NB4 (cell line): ENCODE results near the gene LRRC27.

Source experiments
- MAX ChIP-seq: IDR thresholded peaks from 2 replicates; pipeline ENCODE4 v1.6.1; 2011; ENCODE audit warnings: low read depth, low read length
- MYC ChIP-seq: IDR thresholded peaks from 2 replicates; pipeline ENCODE4 v1.6.1; 2011; ENCODE audit warnings: low read depth, low read length
- POLR2A ChIP-seq: IDR thresholded peaks from 2 replicates; pipeline ENCODE4 v1.6.1; 2011; ENCODE audit warnings: mild to moderate bottlenecking; ENCODE audit not compliant: insufficient read length; ENCODE audit errors: extremely low read depth
- TF ChIP-seq, protein P1 (sequence below): IDR thresholded peaks from one replicate; pipeline ENCODE4 v1.5.1; 2012; ENCODE audit warnings: low read depth, low read length

- TF ChIP-seq, protein P1, sequence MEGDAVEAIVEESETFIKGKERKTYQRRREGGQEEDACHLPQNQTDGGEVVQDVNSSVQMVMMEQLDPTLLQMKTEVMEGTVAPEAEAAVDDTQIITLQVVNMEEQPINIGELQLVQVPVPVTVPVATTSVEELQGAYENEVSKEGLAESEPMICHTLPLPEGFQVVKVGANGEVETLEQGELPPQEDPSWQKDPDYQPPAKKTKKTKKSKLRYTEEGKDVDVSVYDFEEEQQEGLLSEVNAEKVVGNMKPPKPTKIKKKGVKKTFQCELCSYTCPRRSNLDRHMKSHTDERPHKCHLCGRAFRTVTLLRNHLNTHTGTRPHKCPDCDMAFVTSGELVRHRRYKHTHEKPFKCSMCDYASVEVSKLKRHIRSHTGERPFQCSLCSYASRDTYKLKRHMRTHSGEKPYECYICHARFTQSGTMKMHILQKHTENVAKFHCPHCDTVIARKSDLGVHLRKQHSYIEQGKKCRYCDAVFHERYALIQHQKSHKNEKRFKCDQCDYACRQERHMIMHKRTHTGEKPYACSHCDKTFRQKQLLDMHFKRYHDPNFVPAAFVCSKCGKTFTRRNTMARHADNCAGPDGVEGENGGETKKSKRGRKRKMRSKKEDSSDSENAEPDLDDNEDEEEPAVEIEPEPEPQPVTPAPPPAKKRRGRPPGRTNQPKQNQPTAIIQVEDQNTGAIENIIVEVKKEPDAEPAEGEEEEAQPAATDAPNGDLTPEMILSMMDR, result no peak
- TF ChIP-seq POLR2A (no peak), MAX (no peak), MYC (no peak)
Observed at GRCh38 chr10:132428486-132428995, 96.5 kb downstream of the LRRC27 start.
